HepG2 (cell line): ENCODE results near the gene SYS1. TPM values are rescaled to one million over a fixed set of nuclear protein-coding genes. Genes with fewer than 3 reads are reported as not detected.

Experiments
- CAMTA2 ChIP-seq: sonication (generic); formaldehyde crosslinking; IDR thresholded peaks from 2 replicates; pipeline ENCODE4 v1.4.0; 2020; ENCODE audit warnings: mild to moderate bottlenecking, missing genetic modification reagents, borderline replicate concordance
- DR1 ChIP-seq: sonication (generic); formaldehyde crosslinking; IDR thresholded peaks from 2 replicates; pipeline ENCODE4 v1.8.0; 2021; ENCODE audit warnings: mild to moderate bottlenecking, missing genetic modification reagents, inconsistent platforms
- SIX1 ChIP-seq: sonication (generic); formaldehyde crosslinking; IDR thresholded peaks from 2 replicates; pipeline ENCODE4 v1.4.0; 2020; ENCODE audit warnings: missing genetic modification reagents, borderline replicate concordance
- SMAD3 ChIP-seq: sonication (generic); formaldehyde crosslinking; IDR thresholded peaks from 2 replicates; pipeline ENCODE4 v1.4.0; 2020; ENCODE audit warnings: missing genetic modification reagents
- SMAD9 ChIP-seq: sonication (generic); formaldehyde crosslinking; IDR thresholded peaks from 2 replicates; pipeline ENCODE4 v1.5.1; 2020; ENCODE audit warnings: mild to moderate bottlenecking, missing genetic modification reagents
- SRSF4 ChIP-seq: fragments of 200-400 bp; formaldehyde crosslinking; IDR thresholded peaks from one replicate; pipeline ENCODE4 v1.6.1; 2018; ENCODE audit warnings: mild to moderate bottlenecking, low read depth, low read length, moderate library complexity; ENCODE audit not compliant: poor library complexity, severe bottlenecking
- TRIM24 ChIP-seq: sonication (generic); formaldehyde crosslinking; IDR thresholded peaks from 2 replicates; pipeline ENCODE4 v1.8.0; 2022; ENCODE audit warnings: mild to moderate bottlenecking, missing genetic modification reagents
- ZFP82 ChIP-seq: sonication (generic); formaldehyde crosslinking; IDR thresholded peaks from 2 replicates; pipeline ENCODE4 v1.5.1; 2020; ENCODE audit warnings: mild to moderate bottlenecking, missing genetic modification reagents, borderline replicate concordance
- ZFP90 ChIP-seq: sonication (generic); formaldehyde crosslinking; IDR thresholded peaks from 2 replicates; pipeline ENCODE4 v1.8.0; 2022; ENCODE audit warnings: missing genetic modification reagents, mild to moderate bottlenecking, inconsistent platforms, borderline replicate concordance
- ZKSCAN5 ChIP-seq: sonication (generic); formaldehyde crosslinking; IDR thresholded peaks from 2 replicates; pipeline ENCODE4 v1.5.1; 2020; ENCODE audit warnings: mild to moderate bottlenecking, missing genetic modification reagents
- ZNF441 ChIP-seq: sonication (generic); formaldehyde crosslinking; IDR thresholded peaks from 2 replicates; pipeline ENCODE4 v1.7.0; 2021; ENCODE audit warnings: missing genetic modification reagents, borderline replicate concordance
- ZNF552 ChIP-seq: sonication (generic); formaldehyde crosslinking; IDR thresholded peaks from 2 replicates; pipeline ENCODE4 v1.9.0; 2022; ENCODE audit warnings: missing genetic modification reagents, mild to moderate bottlenecking, borderline replicate concordance
- ZNF563 ChIP-seq: sonication (generic); formaldehyde crosslinking; IDR thresholded peaks from 2 replicates; pipeline ENCODE4 v1.8.0; 2022; ENCODE audit warnings: mild to moderate bottlenecking, moderate library complexity, missing genetic modification reagents
- polyA plus RNA-seq, 8 experiments: library from polyadenylated mRNA; depleted of rRNA in 3 of 8; stranded (reverse) in 7 of 8; unstranded in 1 of 8; fragments of >200 nt; fragmentation: Illumina TruSeq in 4 of 8; extraction: Trizol in 4 of 8; gene quantifications; 2 replicates each; pipeline versions ENCODE4 v1.2.1 to v1.2.3, GENCODE V29; 2011 to 2016; ENCODE audit warnings: low read depth in 4 of 8, missing spikeins in 1 of 8, mixed read lengths in 1 of 8; ENCODE audit not compliant: insufficient read depth in 1 of 8
- total RNA-seq, 5 experiments: library from RNA; depleted of rRNA; stranded (reverse); fragments of >200 nt; fragmentation: Illumina TruSeq; extraction: Trizol; gene quantifications; 2 replicates each; pipeline ENCODE4 v1.2.3, GENCODE V29; 2016; ENCODE audit warnings: low read depth in 1 of 5
- TF ChIP-seq, protein P1 (sequence below): sonication (generic); formaldehyde crosslinking; IDR thresholded peaks from 2 replicates; pipeline ENCODE4 v1.4.0; 2020; ENCODE audit warnings: missing genetic modification reagents
- TF ChIP-seq, protein P2 (sequence below): sonication (generic); formaldehyde crosslinking; IDR thresholded peaks from 2 replicates; pipeline ENCODE4 v1.5.0; 2020; ENCODE audit warnings: missing genetic modification reagents, mild to moderate bottlenecking, borderline replicate concordance
- TF ChIP-seq, protein P3 (sequence below), 2 experiments: IDR thresholded peaks; 2 replicates each; pipeline ENCODE4 v1.6.1; 2011 to 2012; ENCODE audit warnings: low read length in 2 of 2, borderline replicate concordance in 1 of 2, low read depth in 1 of 2, mild to moderate bottlenecking in 1 of 2, moderate library complexity in 1 of 2
- TF ChIP-seq, protein P4 (sequence below): sonication (generic); formaldehyde crosslinking; conservative IDR thresholded peaks from 2 replicates; pipeline ENCODE4 v1.4.0; 2020; ENCODE audit warnings: mild to moderate bottlenecking, missing genetic modification reagents, moderate library complexity

SYS1 gene
- total and polyA plus RNA-seq, 2 of the 13 experiments (the other 11 are each of a cell fraction or from before 2014, with no cell fraction given), result 38.3 to 65.6 TPM

DNA sequence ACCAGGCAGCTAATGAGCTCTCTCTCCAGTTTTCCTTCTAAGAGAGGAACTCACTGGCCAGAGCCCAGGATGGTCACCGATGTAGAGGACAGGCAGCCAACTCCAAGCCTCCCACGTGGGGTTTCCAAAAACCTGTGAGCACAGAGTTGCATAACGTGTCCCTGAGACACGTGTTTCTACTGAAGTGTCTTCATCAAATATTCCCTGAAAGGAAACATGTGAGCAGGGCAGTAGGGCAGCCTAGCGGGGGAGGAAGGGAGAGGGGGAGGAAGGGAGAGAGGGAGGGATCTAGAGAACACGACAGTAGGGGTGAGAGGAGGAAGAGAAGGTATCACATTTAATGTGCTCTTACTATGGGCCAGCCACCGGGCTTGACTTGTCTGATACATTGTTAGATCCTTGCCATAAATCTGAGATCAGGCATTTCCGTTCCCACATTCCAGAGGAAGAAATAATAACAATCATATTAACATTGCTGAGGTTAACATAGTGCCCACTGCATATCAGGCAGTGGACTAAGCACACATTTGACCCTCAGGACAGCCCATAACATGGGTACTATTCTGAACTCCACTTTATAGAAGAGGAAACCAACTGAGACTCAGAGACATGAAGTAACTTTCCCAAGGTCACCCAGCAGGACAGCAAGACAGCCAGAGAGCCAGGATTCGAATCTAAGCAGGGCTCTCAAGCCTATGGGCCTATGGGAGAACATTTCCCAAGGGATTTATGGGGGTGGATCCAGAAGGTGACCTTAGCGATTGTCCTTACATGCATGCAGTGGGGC is 4.5 kb upstream of the SYS1 start (continued):
- TF ChIP-seq, protein P1, sequence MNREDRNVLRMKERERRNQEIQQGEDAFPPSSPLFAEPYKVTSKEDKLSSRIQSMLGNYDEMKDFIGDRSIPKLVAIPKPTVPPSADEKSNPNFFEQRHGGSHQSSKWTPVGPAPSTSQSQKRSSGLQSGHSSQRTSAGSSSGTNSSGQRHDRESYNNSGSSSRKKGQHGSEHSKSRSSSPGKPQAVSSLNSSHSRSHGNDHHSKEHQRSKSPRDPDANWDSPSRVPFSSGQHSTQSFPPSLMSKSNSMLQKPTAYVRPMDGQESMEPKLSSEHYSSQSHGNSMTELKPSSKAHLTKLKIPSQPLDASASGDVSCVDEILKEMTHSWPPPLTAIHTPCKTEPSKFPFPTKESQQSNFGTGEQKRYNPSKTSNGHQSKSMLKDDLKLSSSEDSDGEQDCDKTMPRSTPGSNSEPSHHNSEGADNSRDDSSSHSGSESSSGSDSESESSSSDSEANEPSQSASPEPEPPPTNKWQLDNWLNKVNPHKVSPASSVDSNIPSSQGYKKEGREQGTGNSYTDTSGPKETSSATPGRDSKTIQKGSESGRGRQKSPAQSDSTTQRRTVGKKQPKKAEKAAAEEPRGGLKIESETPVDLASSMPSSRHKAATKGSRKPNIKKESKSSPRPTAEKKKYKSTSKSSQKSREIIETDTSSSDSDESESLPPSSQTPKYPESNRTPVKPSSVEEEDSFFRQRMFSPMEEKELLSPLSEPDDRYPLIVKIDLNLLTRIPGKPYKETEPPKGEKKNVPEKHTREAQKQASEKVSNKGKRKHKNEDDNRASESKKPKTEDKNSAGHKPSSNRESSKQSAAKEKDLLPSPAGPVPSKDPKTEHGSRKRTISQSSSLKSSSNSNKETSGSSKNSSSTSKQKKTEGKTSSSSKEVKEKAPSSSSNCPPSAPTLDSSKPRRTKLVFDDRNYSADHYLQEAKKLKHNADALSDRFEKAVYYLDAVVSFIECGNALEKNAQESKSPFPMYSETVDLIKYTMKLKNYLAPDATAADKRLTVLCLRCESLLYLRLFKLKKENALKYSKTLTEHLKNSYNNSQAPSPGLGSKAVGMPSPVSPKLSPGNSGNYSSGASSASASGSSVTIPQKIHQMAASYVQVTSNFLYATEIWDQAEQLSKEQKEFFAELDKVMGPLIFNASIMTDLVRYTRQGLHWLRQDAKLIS (CRISPR knock-in tag), result no peak
- TF ChIP-seq ZNF441 (CRISPR knock-in tag) (no peak), ZKSCAN5 (CRISPR knock-in tag) (no peak), SIX1 (CRISPR knock-in tag) (no peak), TRIM24 (CRISPR knock-in tag) (0 out of 2 replicates have a peak, but pooled peaks have one; percentile 43), SRSF4 (no peak), ZFP82 (CRISPR knock-in tag) (no peak), DR1 (no peak), SMAD9 (CRISPR knock-in tag) (no peak), ZNF563 (CRISPR knock-in tag) (peak; percentile 45; the same call in 1 of the 2 replicates), SMAD3 (0 out of 2 replicates have a peak, but pooled peaks have one; percentile 13), CAMTA2 (CRISPR knock-in tag) (no peak), ZFP90 (CRISPR knock-in tag) (no peak), ZNF552 (no peak)
- TF ChIP-seq, protein P2, sequence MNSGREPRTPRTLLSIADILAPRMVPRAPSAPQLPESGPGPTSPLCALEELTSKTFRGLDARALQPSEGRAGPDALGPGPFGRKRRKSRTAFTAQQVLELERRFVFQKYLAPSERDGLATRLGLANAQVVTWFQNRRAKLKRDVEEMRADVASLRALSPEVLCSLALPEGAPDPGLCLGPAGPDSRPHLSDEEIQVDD, result no peak
- TF ChIP-seq, protein P3, sequence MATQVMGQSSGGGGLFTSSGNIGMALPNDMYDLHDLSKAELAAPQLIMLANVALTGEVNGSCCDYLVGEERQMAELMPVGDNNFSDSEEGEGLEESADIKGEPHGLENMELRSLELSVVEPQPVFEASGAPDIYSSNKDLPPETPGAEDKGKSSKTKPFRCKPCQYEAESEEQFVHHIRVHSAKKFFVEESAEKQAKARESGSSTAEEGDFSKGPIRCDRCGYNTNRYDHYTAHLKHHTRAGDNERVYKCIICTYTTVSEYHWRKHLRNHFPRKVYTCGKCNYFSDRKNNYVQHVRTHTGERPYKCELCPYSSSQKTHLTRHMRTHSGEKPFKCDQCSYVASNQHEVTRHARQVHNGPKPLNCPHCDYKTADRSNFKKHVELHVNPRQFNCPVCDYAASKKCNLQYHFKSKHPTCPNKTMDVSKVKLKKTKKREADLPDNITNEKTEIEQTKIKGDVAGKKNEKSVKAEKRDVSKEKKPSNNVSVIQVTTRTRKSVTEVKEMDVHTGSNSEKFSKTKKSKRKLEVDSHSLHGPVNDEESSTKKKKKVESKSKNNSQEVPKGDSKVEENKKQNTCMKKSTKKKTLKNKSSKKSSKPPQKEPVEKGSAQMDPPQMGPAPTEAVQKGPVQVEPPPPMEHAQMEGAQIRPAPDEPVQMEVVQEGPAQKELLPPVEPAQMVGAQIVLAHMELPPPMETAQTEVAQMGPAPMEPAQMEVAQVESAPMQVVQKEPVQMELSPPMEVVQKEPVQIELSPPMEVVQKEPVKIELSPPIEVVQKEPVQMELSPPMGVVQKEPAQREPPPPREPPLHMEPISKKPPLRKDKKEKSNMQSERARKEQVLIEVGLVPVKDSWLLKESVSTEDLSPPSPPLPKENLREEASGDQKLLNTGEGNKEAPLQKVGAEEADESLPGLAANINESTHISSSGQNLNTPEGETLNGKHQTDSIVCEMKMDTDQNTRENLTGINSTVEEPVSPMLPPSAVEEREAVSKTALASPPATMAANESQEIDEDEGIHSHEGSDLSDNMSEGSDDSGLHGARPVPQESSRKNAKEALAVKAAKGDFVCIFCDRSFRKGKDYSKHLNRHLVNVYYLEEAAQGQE (IDR thresholded peaks at IDR 0.05; ENCODE audit: borderline replicate concordance in 1 of 2, low read depth in 1 of 2, low read length in 2 of 2), result no peak
- TF ChIP-seq, protein P4, sequence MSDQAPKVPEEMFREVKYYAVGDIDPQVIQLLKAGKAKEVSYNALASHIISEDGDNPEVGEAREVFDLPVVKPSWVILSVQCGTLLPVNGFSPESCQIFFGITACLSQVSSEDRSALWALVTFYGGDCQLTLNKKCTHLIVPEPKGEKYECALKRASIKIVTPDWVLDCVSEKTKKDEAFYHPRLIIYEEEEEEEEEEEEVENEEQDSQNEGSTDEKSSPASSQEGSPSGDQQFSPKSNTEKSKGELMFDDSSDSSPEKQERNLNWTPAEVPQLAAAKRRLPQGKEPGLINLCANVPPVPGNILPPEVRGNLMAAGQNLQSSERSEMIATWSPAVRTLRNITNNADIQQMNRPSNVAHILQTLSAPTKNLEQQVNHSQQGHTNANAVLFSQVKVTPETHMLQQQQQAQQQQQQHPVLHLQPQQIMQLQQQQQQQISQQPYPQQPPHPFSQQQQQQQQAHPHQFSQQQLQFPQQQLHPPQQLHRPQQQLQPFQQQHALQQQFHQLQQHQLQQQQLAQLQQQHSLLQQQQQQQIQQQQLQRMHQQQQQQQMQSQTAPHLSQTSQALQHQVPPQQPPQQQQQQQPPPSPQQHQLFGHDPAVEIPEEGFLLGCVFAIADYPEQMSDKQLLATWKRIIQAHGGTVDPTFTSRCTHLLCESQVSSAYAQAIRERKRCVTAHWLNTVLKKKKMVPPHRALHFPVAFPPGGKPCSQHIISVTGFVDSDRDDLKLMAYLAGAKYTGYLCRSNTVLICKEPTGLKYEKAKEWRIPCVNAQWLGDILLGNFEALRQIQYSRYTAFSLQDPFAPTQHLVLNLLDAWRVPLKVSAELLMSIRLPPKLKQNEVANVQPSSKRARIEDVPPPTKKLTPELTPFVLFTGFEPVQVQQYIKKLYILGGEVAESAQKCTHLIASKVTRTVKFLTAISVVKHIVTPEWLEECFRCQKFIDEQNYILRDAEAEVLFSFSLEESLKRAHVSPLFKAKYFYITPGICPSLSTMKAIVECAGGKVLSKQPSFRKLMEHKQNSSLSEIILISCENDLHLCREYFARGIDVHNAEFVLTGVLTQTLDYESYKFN (CRISPR knock-in tag), result peak; percentile 41
